Ovary (tissue), 9 donors: ENCODE data around the gene POLR3E. TPM values are rescaled to one million over a fixed set of nuclear protein-coding genes. Genes with fewer than 3 reads are reported as not detected.

Source experiments
- DNase-seq, 5 donors: peaks; one replicate each; pipeline ENCODE4 v3.0.0-alpha.2; 2019 to 2020
- H3K27ac ChIP-seq, 2 donors: fragments of 200-600 bp; one replicate each; pipeline versions ENCODE4 v1.5.1 to v1.8.0; 2019 to 2022
- H3K27me3 ChIP-seq: fragments of 200-600 bp; one replicate; pipeline ENCODE4 v1.8.0; 2022
- H3K36me3 ChIP-seq: fragments of 200-600 bp; sonication (generic); one replicate; pipeline ENCODE4 v1.5.1; 2019
- H3K4me1 ChIP-seq: one replicate; pipeline ENCODE4 v1.8.1; 2013; ENCODE audit warnings: mild to moderate bottlenecking, moderate library complexity; ENCODE audit not compliant: insufficient read depth
- H3K4me3 ChIP-seq: fragments of 200-600 bp; sonication (generic); one replicate; pipeline ENCODE4 v1.5.1; 2017
- H3K9me3 ChIP-seq, 2 donors: fragments of 200-600 bp in 1 of 2; sonication (generic) in 1 of 2; one replicate each; pipeline versions ENCODE4 v1.5.1 to v1.8.1; 2013 to 2019; ENCODE audit warnings: mild to moderate bottlenecking in 1 of 2, moderate library complexity in 1 of 2
- EP300 ChIP-seq: sonication (generic); formaldehyde crosslinking; IDR thresholded peaks from one replicate; pipeline ENCODE4 v1.6.1; 2017; ENCODE audit warnings: antibody characterized with exemption
- POLR2A ChIP-seq: fragments of 450-650 bp; IDR thresholded peaks from one replicate; pipeline ENCODE4 v1.6.1; 2017; ENCODE audit warnings: antibody characterized with exemption, mild to moderate bottlenecking, moderate library complexity
- WGBS, 3 donors: extraction: QIAGEN DNeasy Blood & Tissue Kit in 1 of 3; methylation state at CpG; one replicate each; pipeline versions ENCODE4 v1.1.5 to v1.1.7; 2013 to 2017; 5-methylcytosine and 5-hydroxymethylcytosine counted together
- intact Hi-C, 4 donors: fragments of 100-400 bp; cut with DNase I; formaldehyde crosslinking; loops; one replicate each; pipeline versions ENCODE4 v1.11.0 to v1.15.1; 2022 to 2023
- polyA plus RNA-seq, 2 donors: library from polyadenylated mRNA; stranded (reverse); fragments of 200-250 nt in 1 of 2; fragments of 350-450 nt in 1 of 2; fragmentation: Illumina TruSeq in 1 of 2; extraction: RNeasy Lipid Tissue Mini Kit (QIAGEN cat#74804) in 1 of 2; gene quantifications; one replicate each; pipeline ENCODE4 v1.2.3, GENCODE V29; 2013 to 2014
- total RNA-seq, 7 donors: library from RNA; depleted of rRNA in 2 of 7; stranded (reverse); fragments of >200 nt in 2 of 7; fragmentation: NEBNext Ultra II Directional in 3 of 7; extraction: Animal tissue kit (Norgen Biotek cat#: 25700) in 3 of 7; gene quantifications; one replicate each; pipeline versions ENCODE4 v1.1.0 to v1.2.4, GENCODE V29; 2016 to 2023
- TF ChIP-seq, protein P1 (sequence below), 3 donors: fragments of 450-650 bp in 2 of 3; fragments of 200-600 bp in 1 of 3; IDR thresholded peaks; one replicate each; pipeline versions ENCODE4 v1.5.1 to v1.8.0; 2016 to 2022; ENCODE audit warnings: antibody characterized with exemption in 3 of 3, mild to moderate bottlenecking in 1 of 3
- donor health status: DM: no; HTN: no; CAD: no; lungs with moderate emphysema.
- donor health status: DM: no; HTN: no; CAD: no.
- donor health status: Bipolar disorder and iron deficiency.
- donor health status: DM: yes; HTN: yes; CAD: no.
- donor health status: DM: no; HTN: no; CAD: no.
- donor health status: DM: yes; HTN: yes; CAD: no.

The POLR3E gene
- total and polyA plus RNA-seq, 9 donors = 18.6 to 57.0 (median 40.8) TPM

DNA sequence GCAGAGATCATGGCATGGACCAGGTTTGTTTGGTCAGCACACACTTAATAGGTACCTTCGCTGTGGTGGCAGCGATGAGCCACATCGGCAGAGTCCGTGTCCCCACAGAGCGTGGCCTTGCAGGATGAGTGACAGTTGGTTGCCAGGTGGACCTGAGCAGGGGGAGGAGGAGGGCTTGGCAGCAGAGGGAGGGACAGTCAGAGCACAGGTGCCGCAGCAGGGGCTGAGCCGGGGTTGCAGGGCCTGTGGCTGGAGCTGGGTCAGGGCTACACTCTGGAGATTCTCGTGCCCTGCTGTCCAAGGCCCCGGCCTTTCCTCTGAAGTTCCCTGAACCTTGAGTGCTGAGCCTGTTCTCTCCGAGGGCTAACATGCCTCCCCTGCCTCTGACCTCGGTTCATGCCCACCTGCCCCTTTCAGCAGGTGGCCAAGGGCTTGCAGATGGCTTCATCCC is 24.8 kb downstream of the POLR3E start:
- peaks cover 2% of the 10 kb centered on the region for H3K4me1 ChIP-seq
- H3K4me3 ChIP-seq = no peak overlapping the region
- no peak overlapping the region for H3K27ac ChIP-seq
- peak in 1 of 5 donors; percentile 18 for DNase-seq
- H3K36me3 ChIP-seq = no peaks in the 10 kb centered on the region
- H3K27me3 ChIP-seq = no peaks in the 10 kb centered on the region
- no peaks in the 10 kb centered on the region for H3K9me3 ChIP-seq
- WGBS, 3 donors = 88 to 94% (median 90%) methylated on average over 11 of the region's 11 CpGs
- intact Hi-C loops = loop anchor here in 2 of 4 donors (10.0 kb wide), 2 partner anchors 103 to 1167 kb away; partner anchors contain the start of genes DNAH3 (in 1 of the 2) and LDAF1 (in 1 of the 2)
- TF ChIP-seq EP300 = no peak
- TF ChIP-seq POLR2A = no peak
- TF ChIP-seq, protein P1, sequence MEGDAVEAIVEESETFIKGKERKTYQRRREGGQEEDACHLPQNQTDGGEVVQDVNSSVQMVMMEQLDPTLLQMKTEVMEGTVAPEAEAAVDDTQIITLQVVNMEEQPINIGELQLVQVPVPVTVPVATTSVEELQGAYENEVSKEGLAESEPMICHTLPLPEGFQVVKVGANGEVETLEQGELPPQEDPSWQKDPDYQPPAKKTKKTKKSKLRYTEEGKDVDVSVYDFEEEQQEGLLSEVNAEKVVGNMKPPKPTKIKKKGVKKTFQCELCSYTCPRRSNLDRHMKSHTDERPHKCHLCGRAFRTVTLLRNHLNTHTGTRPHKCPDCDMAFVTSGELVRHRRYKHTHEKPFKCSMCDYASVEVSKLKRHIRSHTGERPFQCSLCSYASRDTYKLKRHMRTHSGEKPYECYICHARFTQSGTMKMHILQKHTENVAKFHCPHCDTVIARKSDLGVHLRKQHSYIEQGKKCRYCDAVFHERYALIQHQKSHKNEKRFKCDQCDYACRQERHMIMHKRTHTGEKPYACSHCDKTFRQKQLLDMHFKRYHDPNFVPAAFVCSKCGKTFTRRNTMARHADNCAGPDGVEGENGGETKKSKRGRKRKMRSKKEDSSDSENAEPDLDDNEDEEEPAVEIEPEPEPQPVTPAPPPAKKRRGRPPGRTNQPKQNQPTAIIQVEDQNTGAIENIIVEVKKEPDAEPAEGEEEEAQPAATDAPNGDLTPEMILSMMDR (IDR thresholded peaks at IDR 0.05) = no peak

GRCh38 chr16:22322741-22323140 is 25.5 kb downstream of the POLR3E start:
- TF ChIP-seq POLR2A (no peak), EP300 (no peak)
- TF ChIP-seq, protein P1 (IDR thresholded peaks at IDR 0.05) = no peak
- no peak overlapping the region for H3K27ac ChIP-seq
- peaks cover 2% of the 10 kb centered on the region for H3K4me1 ChIP-seq
- H3K4me3 ChIP-seq = no peak overlapping the region
- intact Hi-C loops = loop anchor here in 2 of 4 donors (10.0 kb wide), 2 partner anchors 102 to 1168 kb away; partner anchors contain the start of genes DNAH3 (in 1 of the 2) and LDAF1 (in 1 of the 2)
- H3K36me3 ChIP-seq = no peaks in the 10 kb centered on the region
- 81 to 91% (median 89%) methylated on average over 15 to 17 of the region's 17 CpGs for WGBS, 3 donors
- no peaks in the 10 kb centered on the region for H3K9me3 ChIP-seq
- DNase-seq = no peak
- no peaks in the 10 kb centered on the region for H3K27me3 ChIP-seq

DNA sequence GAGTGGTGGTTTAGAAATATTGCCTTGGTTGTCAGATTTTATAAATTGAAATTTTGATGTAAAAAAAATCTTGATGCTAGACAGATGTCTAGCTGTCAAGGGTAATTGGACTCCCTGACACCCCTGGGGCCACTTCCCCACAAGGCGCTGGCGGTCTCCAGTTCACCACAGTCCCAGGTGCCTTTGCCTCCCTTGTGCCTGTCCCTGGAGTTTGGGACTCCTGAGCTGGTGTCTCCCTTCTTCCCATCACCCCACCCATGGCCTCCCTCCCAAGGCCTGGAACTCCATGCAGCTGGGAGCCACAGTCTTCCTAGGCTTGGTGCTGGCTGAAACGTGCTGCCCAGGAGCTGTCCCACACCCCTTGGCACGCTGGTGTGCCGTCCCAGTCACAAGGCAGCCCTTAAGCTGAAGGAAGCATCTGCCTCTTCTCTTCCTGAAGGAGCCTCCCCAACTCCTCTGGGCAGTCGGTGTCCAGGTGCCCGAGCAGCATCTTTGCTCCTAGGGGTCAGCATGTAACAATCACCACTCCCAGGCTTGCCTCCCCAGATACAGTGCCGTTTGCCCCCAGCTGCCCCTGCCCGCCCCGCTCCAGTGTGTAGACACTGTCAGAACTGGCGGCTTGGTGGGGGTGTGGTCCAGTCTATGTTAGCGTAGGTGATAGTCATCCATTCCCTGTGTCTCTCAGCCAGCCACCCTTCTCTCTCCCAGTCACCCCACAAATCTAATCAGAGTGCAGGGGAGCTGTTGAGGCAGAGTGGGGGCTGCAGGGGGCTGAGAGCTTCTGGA is 26.2 kb downstream of the POLR3E start:
- Histone ChIP-seq H3K4me1 (peaks cover 2% of the 10 kb centered on the region), H3K36me3 (no peaks in the 10 kb centered on the region), H3K27me3 (no peaks in the 10 kb centered on the region), H3K9me3 (no peaks in the 10 kb centered on the region), H3K27ac (no peak overlapping the region), H3K4me3 (no peak overlapping the region)
- peak in 1 of 5 donors; percentile 19 for DNase-seq
- TF ChIP-seq, protein P1 (IDR thresholded peaks at IDR 0.05) = no peak
- no peak for TF ChIP-seq EP300
- no peak for TF ChIP-seq POLR2A
- intact Hi-C loops = loop anchor here in 2 of 4 donors (10.0 kb wide), 2 partner anchors 101 to 1169 kb away; partner anchors contain the start of genes DNAH3 (in 1 of the 2) and LDAF1 (in 1 of the 2)
- WGBS, 3 donors = 82 to 89% (median 87%) methylated on average over 12 of the region's 12 CpGs

GRCh38 chr16:22323959-22324786 is 27.0 kb downstream of the POLR3E start:
- H3K9me3 ChIP-seq = no peaks in the 10 kb centered on the region
- TF ChIP-seq POLR2A (no peak), EP300 (no peak)
- TF ChIP-seq, protein P1 (IDR thresholded peaks at IDR 0.05) = no peak
- no peaks in the 10 kb centered on the region for H3K27me3 ChIP-seq
- no peak overlapping the region for H3K4me3 ChIP-seq
- 88 to 89% (median 89%) methylated on average over 24 of the region's 24 CpGs for WGBS, 3 donors
- H3K27ac ChIP-seq = no peak overlapping the region
- peaks cover 2% of the 10 kb centered on the region for H3K4me1 ChIP-seq
- H3K36me3 ChIP-seq = no peaks in the 10 kb centered on the region
- DNase-seq = peak in 1 of 5 donors; percentile 16
- intact Hi-C loops = loop anchor here in 2 of 4 donors (10.0 kb wide), 2 partner anchors 101 to 1169 kb away; partner anchors contain the start of genes DNAH3 (in 1 of the 2) and LDAF1 (in 1 of the 2)
